A673 (cell line): ENCODE measurements around the gene SHROOM4. TPM values are rescaled to one million over a fixed set of nuclear protein-coding genes. Genes with fewer than 3 reads are reported as not detected.

ENCODE experiments used
- Bru-seq: library from RNA; stranded (reverse); fragments of 400-500 nt; gene quantifications from one replicate; lab custom pipeline; 2021; lab: Mats Ljungman, UMichigan
- BruChase-seq, 2 experiments: library from RNA; stranded (reverse); fragments of 400-500 nt; gene quantifications; one replicate each; lab custom pipeline; 2021; lab: Mats Ljungman, UMichigan
- BruUV-seq: library from RNA; stranded (reverse); fragments of 400-500 nt; replicated peaks from 2 replicates; lab custom pipeline; 2021; lab: Mats Ljungman, UMichigan
- CTCF ChIA-PET: fragments of 300-600 bp; sonication (Branson Sonifier 250); formaldehyde crosslinking; loops from one replicate; lab custom pipeline; 2022; ENCODE audit warnings: antibody characterized with exemption; lab: Charles Lee
- POLR2A ChIA-PET: fragments of 300-600 bp; sonication (Branson Sonifier 250); formaldehyde crosslinking; loops from one replicate; lab custom pipeline; 2022; ENCODE audit warnings: antibody characterized with exemption; ENCODE audit not compliant: low non-redundant PET; lab: Charles Lee
- DNase-seq: peaks from one replicate; pipeline ENCODE4 v3.0.0-alpha.2; 2015; ENCODE audit warnings: low spot score
- H3K27ac ChIP-seq: fragments of 200-600 bp; sonication (generic); 2 replicates; pipeline ENCODE4 v1.5.1; 2016; ENCODE audit warnings: mixed run types, low read depth, mild to moderate bottlenecking, mixed read lengths, antibody characterized with exemption, low read length; ENCODE audit not compliant: poor library complexity, severe bottlenecking
- H3K27me3 ChIP-seq: fragments of 200-600 bp; sonication (generic); replicated peaks from 2 replicates; pipeline ENCODE4 v1.6.1; 2017; ENCODE audit warnings: mixed run types, low read depth, mild to moderate bottlenecking, mixed read lengths, antibody characterized with exemption, low read length; ENCODE audit not compliant: insufficient read depth, poor library complexity
- H3K36me3 ChIP-seq: fragments of 200-600 bp; sonication (generic); 2 replicates; pipeline ENCODE4 v1.6.1; 2016; ENCODE audit warnings: mixed run types, mild to moderate bottlenecking, mixed read lengths, antibody characterized with exemption, low read length; ENCODE audit not compliant: insufficient read depth, poor library complexity, severe bottlenecking
- H3K4me1 ChIP-seq: fragments of 200-600 bp; sonication (generic); 2 replicates; pipeline ENCODE4 v1.6.1; 2017; ENCODE audit warnings: mixed run types, mild to moderate bottlenecking, mixed read lengths, antibody characterized with exemption, low read length; ENCODE audit not compliant: insufficient read depth, poor library complexity, severe bottlenecking
- H3K4me3 ChIP-seq: fragments of 200-600 bp; sonication (generic); 2 replicates; pipeline ENCODE4 v1.5.1; 2016; ENCODE audit warnings: low read depth, mixed run types, mild to moderate bottlenecking, mixed read lengths, low read length; ENCODE audit not compliant: poor library complexity, severe bottlenecking
- H3K9me3 ChIP-seq: fragments of 200-600 bp; sonication (generic); 2 replicates; pipeline ENCODE4 v1.6.1; 2016; ENCODE audit warnings: mixed run types, low read depth, mild to moderate bottlenecking, mixed read lengths, antibody characterized with exemption, low read length; ENCODE audit not compliant: poor library complexity, severe bottlenecking
- EZH2 ChIP-seq: fragments of 200-600 bp; sonication (generic); IDR thresholded peaks from 2 replicates; pipeline ENCODE4 v1.6.1; 2017; ENCODE audit warnings: borderline replicate concordance, low read depth, mild to moderate bottlenecking, mixed read lengths, antibody characterized with exemption, low read length; ENCODE audit not compliant: poor library complexity, severe bottlenecking
- intact Hi-C: fragments of 100-400 bp; cut with micrococcal nuclease; formaldehyde crosslinking; loops from one replicate; pipeline ENCODE4 v1.10.0; 2022; ENCODE audit not compliant: unreplicated experiment
- long read RNA-seq: library from polyadenylated mRNA; stranded (forward); transcript quantifications from one replicate; pipeline ENCODE4 v2.0.0, GENCODE V29; 2022
- total RNA-seq: library from RNA; stranded (reverse); gene quantifications from 2 replicates; pipeline ENCODE4 v1.2.3, GENCODE V29; 2021
- TF ChIP-seq, protein P1 (sequence below): fragments of 300-800, 200-600 bp; sonication (generic); conservative IDR thresholded peaks from 2 replicates; pipeline ENCODE4 v1.5.1; 2017; ENCODE audit warnings: low read depth, mild to moderate bottlenecking, antibody characterized with exemption, low read length, moderate library complexity, mixed read lengths

SHROOM4 gene, protein sequence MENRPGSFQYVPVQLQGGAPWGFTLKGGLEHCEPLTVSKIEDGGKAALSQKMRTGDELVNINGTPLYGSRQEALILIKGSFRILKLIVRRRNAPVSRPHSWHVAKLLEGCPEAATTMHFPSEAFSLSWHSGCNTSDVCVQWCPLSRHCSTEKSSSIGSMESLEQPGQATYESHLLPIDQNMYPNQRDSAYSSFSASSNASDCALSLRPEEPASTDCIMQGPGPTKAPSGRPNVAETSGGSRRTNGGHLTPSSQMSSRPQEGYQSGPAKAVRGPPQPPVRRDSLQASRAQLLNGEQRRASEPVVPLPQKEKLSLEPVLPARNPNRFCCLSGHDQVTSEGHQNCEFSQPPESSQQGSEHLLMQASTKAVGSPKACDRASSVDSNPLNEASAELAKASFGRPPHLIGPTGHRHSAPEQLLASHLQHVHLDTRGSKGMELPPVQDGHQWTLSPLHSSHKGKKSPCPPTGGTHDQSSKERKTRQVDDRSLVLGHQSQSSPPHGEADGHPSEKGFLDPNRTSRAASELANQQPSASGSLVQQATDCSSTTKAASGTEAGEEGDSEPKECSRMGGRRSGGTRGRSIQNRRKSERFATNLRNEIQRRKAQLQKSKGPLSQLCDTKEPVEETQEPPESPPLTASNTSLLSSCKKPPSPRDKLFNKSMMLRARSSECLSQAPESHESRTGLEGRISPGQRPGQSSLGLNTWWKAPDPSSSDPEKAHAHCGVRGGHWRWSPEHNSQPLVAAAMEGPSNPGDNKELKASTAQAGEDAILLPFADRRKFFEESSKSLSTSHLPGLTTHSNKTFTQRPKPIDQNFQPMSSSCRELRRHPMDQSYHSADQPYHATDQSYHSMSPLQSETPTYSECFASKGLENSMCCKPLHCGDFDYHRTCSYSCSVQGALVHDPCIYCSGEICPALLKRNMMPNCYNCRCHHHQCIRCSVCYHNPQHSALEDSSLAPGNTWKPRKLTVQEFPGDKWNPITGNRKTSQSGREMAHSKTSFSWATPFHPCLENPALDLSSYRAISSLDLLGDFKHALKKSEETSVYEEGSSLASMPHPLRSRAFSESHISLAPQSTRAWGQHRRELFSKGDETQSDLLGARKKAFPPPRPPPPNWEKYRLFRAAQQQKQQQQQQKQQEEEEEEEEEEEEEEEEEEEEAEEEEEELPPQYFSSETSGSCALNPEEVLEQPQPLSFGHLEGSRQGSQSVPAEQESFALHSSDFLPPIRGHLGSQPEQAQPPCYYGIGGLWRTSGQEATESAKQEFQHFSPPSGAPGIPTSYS (N-terminal part only)
- total RNA-seq (7.0 and 7.2 TPM in 2 replicates), Bru-seq, nascent RNA (percentile 60 among the genes with signal in this experiment), BruChase-seq, experiment 1, labeled RNA remaining after a 2-hour chase (percentile 54 among the genes with signal in this experiment), BruChase-seq, experiment 2, labeled RNA remaining after a 6-hour chase (percentile 52 among the genes with signal in this experiment)
- long read RNA-seq, partial matches to known transcripts, result 0 of 5 reads
- long read RNA-seq, other reads (novel, unspliced or antisense), result 5 of 5 reads

GRCh38 chrX:50813843-50814661, at the start of gene SHROOM4:
SHROOM4 (minus strand) TSS chrX:50814194; CDS start chrX:50814018, 176 bp downstream.
- H3K27me3 ChIP-seq, result no peaks in the 10 kb centered on the region
- peak within 1 kb of the TSS; percentile 53 for H3K4me3 ChIP-seq
- H3K9me3 ChIP-seq, result no peaks in the 10 kb centered on the region
- H3K27ac ChIP-seq, result no peak within 1 kb of the TSS
- intact Hi-C loops, result no loop called here
- no TSS peak for BruUV-seq
- TF ChIP-seq, protein P1, sequence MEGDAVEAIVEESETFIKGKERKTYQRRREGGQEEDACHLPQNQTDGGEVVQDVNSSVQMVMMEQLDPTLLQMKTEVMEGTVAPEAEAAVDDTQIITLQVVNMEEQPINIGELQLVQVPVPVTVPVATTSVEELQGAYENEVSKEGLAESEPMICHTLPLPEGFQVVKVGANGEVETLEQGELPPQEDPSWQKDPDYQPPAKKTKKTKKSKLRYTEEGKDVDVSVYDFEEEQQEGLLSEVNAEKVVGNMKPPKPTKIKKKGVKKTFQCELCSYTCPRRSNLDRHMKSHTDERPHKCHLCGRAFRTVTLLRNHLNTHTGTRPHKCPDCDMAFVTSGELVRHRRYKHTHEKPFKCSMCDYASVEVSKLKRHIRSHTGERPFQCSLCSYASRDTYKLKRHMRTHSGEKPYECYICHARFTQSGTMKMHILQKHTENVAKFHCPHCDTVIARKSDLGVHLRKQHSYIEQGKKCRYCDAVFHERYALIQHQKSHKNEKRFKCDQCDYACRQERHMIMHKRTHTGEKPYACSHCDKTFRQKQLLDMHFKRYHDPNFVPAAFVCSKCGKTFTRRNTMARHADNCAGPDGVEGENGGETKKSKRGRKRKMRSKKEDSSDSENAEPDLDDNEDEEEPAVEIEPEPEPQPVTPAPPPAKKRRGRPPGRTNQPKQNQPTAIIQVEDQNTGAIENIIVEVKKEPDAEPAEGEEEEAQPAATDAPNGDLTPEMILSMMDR, result no peak
- TF ChIP-seq EZH2, result no peak
- DNase-seq, result peak; percentile 81
- POLR2A ChIA-PET, result interaction anchor here (0.6 kb wide), 1 partner anchor 71 kb away, joined by 8 read pairs; no protein-coding TSS in a partner anchor
- H3K4me1 ChIP-seq, result no peaks in the 10 kb centered on the region
- CTCF ChIA-PET, result interaction anchor here (0.7 kb wide), 1 partner anchor 1775 kb away, joined by 3 read pairs; no protein-coding TSS in a partner anchor
- H3K36me3 ChIP-seq, result no peaks in the 10 kb centered on the region

GRCh38 chrX:50863471-50863870, 49.5 kb upstream of the SHROOM4 start:
- no TSS peak for BruUV-seq
- no peak for DNase-seq
- Histone ChIP-seq H3K9me3 (no peaks in the 10 kb centered on the region), H3K4me1 (no peaks in the 10 kb centered on the region), H3K36me3 (no peaks in the 10 kb centered on the region), H3K4me3 (no peak overlapping the region), H3K27me3 (peaks cover 5% of the 10 kb centered on the region), H3K27ac (no peak overlapping the region)
- intact Hi-C loops, result no loop called here
- CTCF ChIA-PET, result no interaction called here
- TF ChIP-seq, protein P1, result no peak
- TF ChIP-seq EZH2, result no peak
- POLR2A ChIA-PET, result no interaction called here
